Epidermal melanocyte (primary cell): ENCODE measurements around the gene RNU5D-1.
"Not testable (repeated sequence)": the region's sequence is repeated elsewhere in the genome, so short reads cannot be mapped to it uniquely, and the experiment has no call there.

Source experiments
- DNase-seq: peaks from one replicate; pipeline ENCODE4 v3.0.0; 2011; ENCODE audit warnings: low spot score; ENCODE audit not compliant: insufficient read length

The RNU5D-1 gene

GRCh38 chr1:44700573-44700972 is 30.4 kb downstream of the RNU5D-1 start:
- DNase-seq = no peak

GRCh38 chr1:44699375-44699774 is 31.6 kb downstream of the RNU5D-1 start:
- not testable (repeated sequence) for DNase-seq

GRCh38 chr1:44698138-44698537 is 32.8 kb downstream of the RNU5D-1 start:
- no peak for DNase-seq

- no peak for DNase-seq
These were observed 34.1 kb downstream of the RNU5D-1 start for GRCh38 chr1:44696789-44697345.

GRCh38 chr1:44696101-44696500 is 34.9 kb downstream of the RNU5D-1 start:
- no peak for DNase-seq

- no peak for DNase-seq
These were observed 35.3 kb downstream of the RNU5D-1 start for GRCh38 chr1:44695671-44696070.

GRCh38 chr1:44694863-44695478 is 36.0 kb downstream of the RNU5D-1 start:
- DNase-seq = no peak

- DNase-seq = no peak
These were observed 37.1 kb downstream of the RNU5D-1 start for GRCh38 chr1:44693900-44694299.

- DNase-seq = no peak
These were observed 37.8 kb downstream of the RNU5D-1 start for GRCh38 chr1:44693159-44693558.

GRCh38 chr1:44689447-44689765 is 41.6 kb downstream of the RNU5D-1 start:
- DNase-seq = no peak

GRCh38 chr1:44688760-44689446 is 42.1 kb downstream of the RNU5D-1 start:
- no peak for DNase-seq

- no peak for DNase-seq
These were observed 45.1 kb downstream of the RNU5D-1 start for GRCh38 chr1:44685881-44686280.

- DNase-seq = no peak
These were observed 45.8 kb downstream of the RNU5D-1 start for GRCh38 chr1:44685218-44685617.

- DNase-seq = no peak
These were observed 46.4 kb downstream of the RNU5D-1 start for GRCh38 chr1:44684525-44684924.

GRCh38 chr1:44682883-44683265 is 48.1 kb downstream of the RNU5D-1 start:
- DNase-seq = no peak

GRCh38 chr1:44681905-44682882 is 48.8 kb downstream of the RNU5D-1 start:
- no peak for DNase-seq
